ENCODE measurements around the gene RTL3. TPM values are rescaled to one million over a fixed set of nuclear protein-coding genes. Genes with fewer than 3 reads are reported as not detected.

RTL3 gene
- polyA plus RNA-seq, 1 donor (not counting 4 experiments of a cell fraction or from before 2014, with no cell fraction given), result not detected

DNA sequence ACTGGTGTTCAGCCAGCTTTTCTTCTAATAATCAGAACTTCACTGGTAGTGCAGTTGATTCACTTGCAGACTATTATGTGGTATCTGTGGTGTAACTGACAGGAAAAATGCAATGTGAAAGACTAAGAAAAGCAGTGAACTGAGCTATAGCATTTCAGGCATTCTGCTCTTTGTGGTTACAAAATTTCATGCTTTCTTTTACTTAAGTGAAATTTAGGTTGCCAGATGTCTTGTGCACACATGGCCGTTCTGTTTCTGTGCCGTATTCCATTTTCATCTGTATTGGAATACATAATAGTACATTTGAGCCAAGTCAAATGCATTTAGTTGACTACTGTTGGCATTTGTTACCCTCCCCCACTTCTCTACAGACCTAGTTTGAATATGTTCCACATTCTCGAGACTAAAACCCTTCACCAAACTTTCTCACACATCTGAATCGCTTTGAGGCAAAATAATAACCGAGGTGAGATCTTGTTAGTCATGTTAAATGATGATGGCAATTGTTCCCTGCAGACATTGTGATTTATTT lies 8.2 kb downstream of the RTL3 start:
- Histone ChIP-seq H3K27me3 (ENCODE audit: control insufficient read depth, extremely low read depth, insufficient read depth, low read length) (no peaks in the 10 kb centered on the region), H3K4me2 (ENCODE audit: control insufficient read depth, extremely low read depth, insufficient read depth, low read depth, low read length) (no peak overlapping the region), H4K20me1 (ENCODE audit: control insufficient read depth, extremely low read depth, insufficient read depth, low read length) (no peaks in the 10 kb centered on the region), H3K4me3 (ENCODE audit: control insufficient read depth in 2 of 3, extremely low read depth in 1 of 3, insufficient read depth in 2 of 3, low read depth in 1 of 3, low read length in 3 of 3) (no peak overlapping the region), H3K4me1 (ENCODE audit: control insufficient read depth, extremely low read depth, insufficient read depth, low read length) (peaks cover 9% of the 10 kb centered on the region), H3K79me2 (ENCODE audit: control insufficient read depth, insufficient read depth, low read length) (no peaks in the 10 kb centered on the region), H2AFZ (ENCODE audit: control insufficient read depth, low read length) (no peak overlapping the region), H3K9me1 (ENCODE audit: control insufficient read depth, extremely low read depth, insufficient read depth, low read length) (no peaks in the 10 kb centered on the region), H3K27ac (ENCODE audit: control insufficient read depth, insufficient read depth, low read length) (no peak overlapping the region), H3K9me3 (ENCODE audit: control insufficient read depth, low read depth, low read length) (no peaks in the 10 kb centered on the region), H3K36me3 (ENCODE audit: control insufficient read depth in 2 of 2, extremely low read depth in 1 of 2, insufficient read depth in 2 of 2, low read length in 2 of 2) (no peaks in the 10 kb centered on the region), H3K9ac (ENCODE audit: control insufficient read depth, extremely low read depth, insufficient read depth, low read length) (no peak overlapping the region)
- dilution Hi-C loops (cut with MboI; ENCODE audit: extremely low pct_ligation_motif_present, low sequenced_read_pairs), result no loop called here
- TF ChIP-seq, protein P1, sequence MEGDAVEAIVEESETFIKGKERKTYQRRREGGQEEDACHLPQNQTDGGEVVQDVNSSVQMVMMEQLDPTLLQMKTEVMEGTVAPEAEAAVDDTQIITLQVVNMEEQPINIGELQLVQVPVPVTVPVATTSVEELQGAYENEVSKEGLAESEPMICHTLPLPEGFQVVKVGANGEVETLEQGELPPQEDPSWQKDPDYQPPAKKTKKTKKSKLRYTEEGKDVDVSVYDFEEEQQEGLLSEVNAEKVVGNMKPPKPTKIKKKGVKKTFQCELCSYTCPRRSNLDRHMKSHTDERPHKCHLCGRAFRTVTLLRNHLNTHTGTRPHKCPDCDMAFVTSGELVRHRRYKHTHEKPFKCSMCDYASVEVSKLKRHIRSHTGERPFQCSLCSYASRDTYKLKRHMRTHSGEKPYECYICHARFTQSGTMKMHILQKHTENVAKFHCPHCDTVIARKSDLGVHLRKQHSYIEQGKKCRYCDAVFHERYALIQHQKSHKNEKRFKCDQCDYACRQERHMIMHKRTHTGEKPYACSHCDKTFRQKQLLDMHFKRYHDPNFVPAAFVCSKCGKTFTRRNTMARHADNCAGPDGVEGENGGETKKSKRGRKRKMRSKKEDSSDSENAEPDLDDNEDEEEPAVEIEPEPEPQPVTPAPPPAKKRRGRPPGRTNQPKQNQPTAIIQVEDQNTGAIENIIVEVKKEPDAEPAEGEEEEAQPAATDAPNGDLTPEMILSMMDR (optimal IDR thresholded peaks at IDR 0.05 in 1 of 3, IDR thresholded peaks at IDR 0.05 in 1 of 3, conservative IDR thresholded peaks at IDR 0.05 in 1 of 3; ENCODE audit: extremely low read depth in 1 of 3, insufficient read depth in 2 of 3, low read length in 3 of 3), result no peak
- no peak for TF ChIP-seq EZH2 (IDR thresholded peaks at IDR 0.05; ENCODE audit: low read length)
- DNase-seq (ENCODE audit: low read depth, low spot score), result no peak
- FAIRE-seq, result no peak

DNA sequence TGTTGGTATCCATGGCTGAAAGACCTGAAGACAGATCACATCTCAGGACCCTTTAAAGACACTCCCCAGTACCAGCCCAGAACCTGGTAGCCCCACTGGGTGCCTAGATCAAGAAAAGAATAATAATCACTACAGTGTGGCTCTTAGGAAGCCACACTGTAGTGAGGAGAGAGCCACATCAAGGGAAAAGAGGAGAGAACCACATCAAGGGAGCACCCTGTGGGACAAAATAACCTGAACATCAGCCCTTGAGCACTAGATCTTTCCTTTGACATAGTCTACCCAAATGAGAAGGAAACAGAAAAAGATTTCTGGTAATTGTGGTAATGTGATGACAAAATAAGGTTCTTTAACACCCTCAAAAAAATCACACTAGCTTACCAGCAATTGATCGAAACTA lies 15.3 kb downstream of the RTL3 start:
- Histone ChIP-seq H3K4me1 (ENCODE audit: control insufficient read depth, extremely low read depth, insufficient read depth, low read length) (peaks cover 2% of the 10 kb centered on the region), H3K27ac (ENCODE audit: control insufficient read depth, insufficient read depth, low read length) (no peak overlapping the region), H4K20me1 (ENCODE audit: control insufficient read depth, extremely low read depth, insufficient read depth, low read length) (no peaks in the 10 kb centered on the region), H3K79me2 (ENCODE audit: control insufficient read depth, insufficient read depth, low read length) (no peaks in the 10 kb centered on the region), H3K4me2 (ENCODE audit: control insufficient read depth, extremely low read depth, insufficient read depth, low read depth, low read length) (no peak overlapping the region), H3K36me3 (ENCODE audit: control insufficient read depth in 2 of 2, extremely low read depth in 1 of 2, insufficient read depth in 2 of 2, low read length in 2 of 2) (no peaks in the 10 kb centered on the region), H3K27me3 (ENCODE audit: control insufficient read depth, extremely low read depth, insufficient read depth, low read length) (no peaks in the 10 kb centered on the region), H3K9ac (ENCODE audit: control insufficient read depth, extremely low read depth, insufficient read depth, low read length) (no peak overlapping the region), H3K4me3 (ENCODE audit: control insufficient read depth in 2 of 3, extremely low read depth in 1 of 3, insufficient read depth in 2 of 3, low read depth in 1 of 3, low read length in 3 of 3) (no peak overlapping the region), H3K9me3 (ENCODE audit: control insufficient read depth, low read depth, low read length) (no peaks in the 10 kb centered on the region), H3K9me1 (ENCODE audit: control insufficient read depth, extremely low read depth, insufficient read depth, low read length) (no peaks in the 10 kb centered on the region), H2AFZ (ENCODE audit: control insufficient read depth, low read length) (no peak overlapping the region)
- FAIRE-seq, result no peak
- dilution Hi-C loops (cut with MboI; ENCODE audit: extremely low pct_ligation_motif_present, low sequenced_read_pairs), result no loop called here
- no peak for DNase-seq (ENCODE audit: low read depth, low spot score)
- TF ChIP-seq, protein P1 (optimal IDR thresholded peaks at IDR 0.05 in 1 of 3, IDR thresholded peaks at IDR 0.05 in 1 of 3, conservative IDR thresholded peaks at IDR 0.05 in 1 of 3; ENCODE audit: extremely low read depth in 1 of 3, insufficient read depth in 2 of 3, low read length in 3 of 3), result no peak
- no peak for TF ChIP-seq EZH2 (IDR thresholded peaks at IDR 0.05; ENCODE audit: low read length)
